ENCODE measurements around the gene AXIN2.

Gene AXIN2

GRCh38 chr17:65553009-65553645 lies 8.3 kb downstream of the AXIN2 start:
- no peak for DNase-seq (ENCODE audit: low read depth)
- TF ChIP-seq CTCF (IDR thresholded peaks at IDR 0.05; ENCODE audit: insufficient read depth, low read depth, low read length, missing control alignments) = no peak
- no peak overlapping the region for H3K4me3 ChIP-seq (ENCODE audit: low read length)

GRCh38 chr17:65552214-65552613 lies 9.2 kb downstream of the AXIN2 start:
- H3K4me3 ChIP-seq (ENCODE audit: low read length) = no peak overlapping the region
- DNase-seq (ENCODE audit: low read depth) = no peak
- no peak for TF ChIP-seq CTCF (IDR thresholded peaks at IDR 0.05; ENCODE audit: insufficient read depth, low read depth, low read length, missing control alignments)

GRCh38 chr17:65551267-65552040 lies 10.0 kb downstream of the AXIN2 start:
- TF ChIP-seq CTCF (IDR thresholded peaks at IDR 0.05; ENCODE audit: insufficient read depth, low read depth, low read length, missing control alignments) = no peak
- H3K4me3 ChIP-seq (ENCODE audit: low read length) = no peak overlapping the region
- DNase-seq (ENCODE audit: low read depth) = no peak

DNA sequence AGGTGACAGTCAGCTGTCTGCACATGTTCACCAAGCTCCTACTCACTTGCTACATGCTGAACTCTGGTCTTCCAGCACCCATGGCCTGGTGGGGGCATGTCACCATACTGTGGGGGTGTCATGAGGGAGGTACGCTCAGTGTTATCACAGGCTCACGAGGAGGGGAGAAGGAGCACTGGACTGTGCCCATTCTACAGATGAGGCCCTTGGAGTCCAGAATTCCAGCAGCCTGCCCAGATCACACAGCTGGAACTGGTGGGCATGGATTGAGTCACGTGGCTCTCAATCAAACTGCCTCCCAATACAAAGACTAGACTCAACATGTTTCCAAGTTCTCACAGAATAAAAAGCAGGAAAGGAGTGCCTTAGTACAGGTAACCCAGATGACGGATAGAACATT lies 10.7 kb downstream of the AXIN2 start:
- DNase-seq (ENCODE audit: low read depth) = no peak
- TF ChIP-seq CTCF (IDR thresholded peaks at IDR 0.05; ENCODE audit: insufficient read depth, low read depth, low read length, missing control alignments) = no peak
- H3K4me3 ChIP-seq (ENCODE audit: low read length) = no peak overlapping the region

- no peak overlapping the region for H3K4me3 ChIP-seq (ENCODE audit: low read length)
- no peak for DNase-seq (ENCODE audit: low read depth)
- no peak for TF ChIP-seq CTCF (IDR thresholded peaks at IDR 0.05; ENCODE audit: insufficient read depth, low read depth, low read length, missing control alignments)
Observed at GRCh38 chr17:65550075-65550662, 11.3 kb downstream of the AXIN2 start.

- TF ChIP-seq CTCF (IDR thresholded peaks at IDR 0.05; ENCODE audit: insufficient read depth, low read depth, low read length, missing control alignments) = no peak
- DNase-seq (ENCODE audit: low read depth) = no peak
- no peak overlapping the region for H3K4me3 ChIP-seq (ENCODE audit: low read length)
Observed at GRCh38 chr17:65548269-65548969, 13.0 kb downstream of the AXIN2 start.
